K562 (cell line): ENCODE data around the gene GRB2. TPM values are rescaled to one million over a fixed set of nuclear protein-coding genes. Genes with fewer than 3 reads are reported as not detected.
A peak's percentile ranks its signal among the peaks of the same experiment; 100 is the strongest.

Experiments used
- ATF7 ChIP-seq: fragments of 450-650 bp; IDR thresholded peaks from 2 replicates; pipeline ENCODE4 v1.7.1; 2014; ENCODE audit warnings: mild to moderate bottlenecking, moderate library complexity
- C11orf30 ChIP-seq: fragments of 450-650 bp; IDR thresholded peaks from 2 replicates; pipeline ENCODE4 v1.6.1; 2016; ENCODE audit warnings: low read depth, mild to moderate bottlenecking
- ETV1 ChIP-seq: fragments of 450-650 bp; conservative IDR thresholded peaks from 2 replicates; pipeline ENCODE4 v1.6.1; 2016; ENCODE audit warnings: missing genetic modification characterization, control low read depth, low read depth, missing compliant biosample characterization
- GABPB2 ChIP-seq: fragments of 250-450 bp; sonication (Bioruptor Pico); conservative IDR thresholded peaks from 2 replicates; pipeline ENCODE4 v1.5.1; 2021; ENCODE audit warnings: mild to moderate bottlenecking
- GTF2E2 ChIP-seq: fragments of 200-800 bp; sonication (Bioruptor generic); IDR thresholded peaks from 2 replicates; pipeline ENCODE4 v1.6.1; 2016; ENCODE audit warnings: missing genetic modification characterization, missing compliant biosample characterization
- GTF2F1 ChIP-seq: IDR thresholded peaks from 2 replicates; pipeline ENCODE4 v1.6.1; 2011; ENCODE audit warnings: low read depth, low read length, improper control_type of control experiment
- MAZ ChIP-seq, 2 experiments: fragments of 450-650 bp in 1 of 2; sonication (generic) in 1 of 2; formaldehyde crosslinking; IDR thresholded peaks in 1 of 2; conservative IDR thresholded peaks in 1 of 2; 2 replicates each; pipeline versions ENCODE4 v1.4.0 to v1.5.0; 2020; ENCODE audit warnings: mild to moderate bottlenecking in 1 of 2, missing genetic modification reagents in 1 of 2
- NCOA6 ChIP-seq: fragments of 450-650 bp; IDR thresholded peaks from 2 replicates; pipeline ENCODE4 v1.6.1; 2017; ENCODE audit warnings: mild to moderate bottlenecking
- PML ChIP-seq: IDR thresholded peaks from 2 replicates; pipeline ENCODE4 v1.6.1; 2012; ENCODE audit warnings: low read length, inconsistent platforms
- POLR2A ChIP-seq: fragments of 450-650 bp; conservative IDR thresholded peaks from 2 replicates; pipeline ENCODE4 v1.6.1; 2016
- PRMT5 ChIP-seq: sonication (generic); formaldehyde crosslinking; IDR thresholded peaks from 2 replicates; pipeline ENCODE4 v1.5.0; 2020; ENCODE audit warnings: missing genetic modification reagents
- SMARCC2 ChIP-seq: fragments of 450-650 bp; IDR thresholded peaks from 2 replicates; pipeline ENCODE4 v1.6.1; 2017; ENCODE audit warnings: antibody characterized with exemption, moderate library complexity, mild to moderate bottlenecking, low read depth
- SNAPC5 ChIP-seq: fragments of 250-450 bp; sonication (Bioruptor Pico); IDR thresholded peaks from 2 replicates; pipeline ENCODE4 v1.8.0; 2021; ENCODE audit warnings: moderate library complexity, mild to moderate bottlenecking, inconsistent platforms
- YY1 ChIP-seq, 3 experiments: IDR thresholded peaks; 2 replicates each; pipeline ENCODE4 v1.6.1; 2011; ENCODE audit warnings: low read length in 2 of 3, mild to moderate bottlenecking in 2 of 3, moderate library complexity in 2 of 3, borderline replicate concordance in 1 of 3, control low read depth in 1 of 3, low read depth in 1 of 3; ENCODE audit not compliant: insufficient read depth in 3 of 3, insufficient replicate concordance in 2 of 3, control insufficient read depth in 1 of 3, insufficient read length in 1 of 3; ENCODE audit errors: extremely low read depth in 1 of 3
- ZBTB11 ChIP-seq, 3 experiments: fragments of 200-800 bp in 1 of 3; fragments of 250-450 bp in 1 of 3; fragments of 450-650 bp in 1 of 3; sonication (Bioruptor Pico) in 1 of 3; sonication (Bioruptor generic) in 1 of 3; formaldehyde crosslinking in 1 of 3; IDR thresholded peaks; 2 replicates each; pipeline versions ENCODE4 v1.6.1 to v1.8.0; 2016 to 2022; ENCODE audit warnings: mild to moderate bottlenecking in 2 of 3, missing genetic modification characterization in 2 of 3, missing compliant biosample characterization in 1 of 3, moderate library complexity in 1 of 3
- ZNF224 ChIP-seq: sonication (generic); formaldehyde crosslinking; IDR thresholded peaks from 2 replicates; pipeline ENCODE4 v1.8.0; 2022; ENCODE audit warnings: mild to moderate bottlenecking, missing genetic modification reagents
- ZNF277 ChIP-seq: fragments of 250-450 bp; sonication (Bioruptor Pico); IDR thresholded peaks from 2 replicates; pipeline ENCODE4 v1.8.0; 2022; ENCODE audit warnings: inconsistent platforms, mild to moderate bottlenecking, moderate library complexity, borderline replicate concordance
- ZNF586 ChIP-seq: fragments of 450-650 bp; formaldehyde crosslinking; conservative IDR thresholded peaks from 2 replicates; pipeline ENCODE4 v1.4.0; 2020; ENCODE audit warnings: mild to moderate bottlenecking, moderate library complexity
- ZNF592 ChIP-seq: fragments of 450-650 bp; IDR thresholded peaks from 2 replicates; pipeline ENCODE4 v1.6.1; 2017; ENCODE audit warnings: antibody characterized with exemption, mild to moderate bottlenecking
- polyA plus RNA-seq, 8 experiments: library from polyadenylated mRNA; depleted of rRNA in 4 of 8; stranded (reverse) in 5 of 8; unstranded in 3 of 8; fragments of >200 nt; fragmentation: Nextera tagmentation in 2 of 8; fragmentation: Illumina TruSeq in 1 of 8; extraction: Ambion mirVana in 2 of 8; extraction: Trizol in 1 of 8; gene quantifications; 2 replicates each; pipeline versions ENCODE4 v1.2.1 to v1.2.3, GENCODE V29; 2011 to 2014; ENCODE audit warnings: inconsistent platforms in 1 of 8, missing spikeins in 1 of 8
- total RNA-seq, 7 experiments: library from RNA; depleted of rRNA in 6 of 7; stranded (reverse); fragments of >200 nt in 6 of 7; fragmentation: Illumina TruSeq in 2 of 7; extraction: Trizol in 2 of 7; gene quantifications; 2 replicates each; pipeline versions ENCODE4 v1.2.1 to v1.2.3, GENCODE V29; 2011 to 2021; ENCODE audit warnings: low replicate concordance in 1 of 7

Gene GRB2
- total and polyA plus RNA-seq, 9 of the 15 experiments (the other 6 are each of a cell fraction or from before 2014, with no cell fraction given): 57.2 to 136 (median 84.8) TPM

- 0 out of 2 replicates have a peak, but pooled peaks have one; percentile 60 for TF ChIP-seq ZNF592
- TF ChIP-seq PRMT5: no peak
- TF ChIP-seq SNAPC5 (CRISPR knock-in tag): no peak
- no peak for TF ChIP-seq ZBTB11 (CRISPR knock-in tag; IDR thresholded peaks at IDR 0.05)
- TF ChIP-seq GTF2E2 (tag): no peak
- TF ChIP-seq ZNF224 (CRISPR knock-in tag): 0 out of 2 replicates have a peak, but pooled peaks have one; percentile 29
- TF ChIP-seq C11orf30: no peak
- peak in 1 of 2 experiments; percentile 18; a peak in 1 of 4 replicates for TF ChIP-seq MAZ (CRISPR knock-in tag; conservative IDR thresholded peaks at IDR 0.05 in 1 of 2, IDR thresholded peaks at IDR 0.05 in 1 of 2)
- TF ChIP-seq ATF7: peak; percentile 60; the same call in 1 of the 2 replicates
- TF ChIP-seq ZNF277: no peak
- no peak for TF ChIP-seq GABPB2 (CRISPR knock-in tag)
- TF ChIP-seq ZNF586: no peak
- 0 out of 2 replicates have a peak, but pooled peaks have one; percentile 58 for TF ChIP-seq PML
- TF ChIP-seq GTF2F1: no peak
- TF ChIP-seq POLR2A: no peak
- TF ChIP-seq ETV1 (tag): no peak
- TF ChIP-seq SMARCC2: no peak
- no peak for TF ChIP-seq NCOA6
- no peak for TF ChIP-seq YY1 (IDR thresholded peaks at IDR 0.05; ENCODE audit: borderline replicate concordance in 1 of 3, control insufficient read depth in 1 of 3, extremely low read depth in 1 of 3, insufficient read depth in 3 of 3, insufficient read length in 1 of 3, insufficient replicate concordance in 2 of 3, low read depth in 1 of 3, low read length in 2 of 3)
These were observed 58.6 kb downstream of the GRB2 start (continued) for GRCh38 chr17:75346906-75347305.
